Activated CD4-positive, alpha-beta T cell treated with anti-CD3 and anti-CD28 coated beads for 1 hour (primary cell): Measurements from ENCODE around the gene GFRA4.

Experiments
- DNase-seq: peaks from one replicate; pipeline ENCODE4 v3.0.0-alpha.2; 2020

GFRA4 gene, protein sequence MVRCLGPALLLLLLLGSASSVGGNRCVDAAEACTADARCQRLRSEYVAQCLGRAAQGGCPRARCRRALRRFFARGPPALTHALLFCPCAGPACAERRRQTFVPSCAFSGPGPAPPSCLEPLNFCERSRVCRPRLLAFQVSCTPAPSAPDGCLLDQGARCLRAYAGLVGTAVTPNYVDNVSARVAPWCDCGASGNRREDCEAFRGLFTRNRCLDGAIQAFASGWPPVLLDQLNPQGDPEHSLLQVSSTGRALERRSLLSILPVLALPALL

GRCh38 chr20:3663031-3663701, at the start of gene GFRA4:
Gene GFRA4, minus strand, starts transcription at chr20:3663399. Its CDS starts 0 bp downstream, at chr20:3663399.
- no peak for DNase-seq

GRCh38 chr20:3712279-3712873, 49.2 kb upstream of the GFRA4 start, which contains the start of gene SIGLEC1:
Gene SIGLEC1, minus strand, starts transcription at chr20:3712600. Its CDS starts 5,472 bp downstream, at chr20:3707128.
- no peak for DNase-seq

DNA sequence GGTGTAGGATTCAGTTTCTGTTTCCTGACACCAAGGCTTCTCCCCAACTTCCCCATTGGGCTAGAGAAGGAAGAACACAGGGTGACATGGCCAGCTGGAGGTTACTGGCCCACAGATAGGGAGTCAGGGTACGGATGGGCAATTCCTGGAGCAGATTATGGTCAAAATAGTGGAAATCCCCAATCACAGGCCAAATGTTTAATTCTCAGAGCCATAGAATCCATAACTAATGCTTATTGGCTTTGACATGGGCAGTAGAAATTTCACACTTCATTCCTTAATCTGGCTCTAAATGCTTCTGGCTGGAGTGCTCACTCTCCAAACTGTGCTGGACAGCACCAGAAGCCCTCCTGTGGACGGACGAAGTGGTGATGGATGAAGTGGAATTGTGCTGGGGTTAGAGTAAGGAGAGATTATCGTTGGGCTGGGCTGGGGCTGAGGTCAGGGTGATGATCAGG, 48.3 kb upstream of the GFRA4 start:
- DNase-seq, result no peak

GRCh38 chr20:3710703-3711483, 47.7 kb upstream of the GFRA4 start:
- peak; percentile 57 for DNase-seq

- DNase-seq, result no peak
Measured at GRCh38 chr20:3710011-3710466, 46.8 kb upstream of the GFRA4 start.

DNA sequence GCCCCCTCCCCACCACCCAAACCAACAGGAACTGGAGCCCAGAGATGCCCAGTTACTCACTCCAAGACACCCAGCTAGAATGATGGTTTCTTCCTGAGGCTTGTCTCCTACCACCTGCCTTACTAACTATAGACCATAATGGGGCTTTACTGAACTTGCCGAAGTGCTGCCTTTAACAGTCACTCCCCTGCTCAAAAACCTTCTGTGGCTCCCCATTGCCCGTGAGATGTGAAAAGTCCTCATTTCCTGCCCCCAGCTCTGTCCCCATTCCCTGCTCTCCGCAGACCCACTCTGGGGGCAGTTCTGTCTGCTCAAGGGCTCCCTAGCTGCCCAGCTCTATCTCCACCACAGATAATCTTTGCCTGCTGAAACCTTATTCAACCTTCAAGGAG, 44.3 kb upstream of the GFRA4 start:
- DNase-seq, result no peak

DNA sequence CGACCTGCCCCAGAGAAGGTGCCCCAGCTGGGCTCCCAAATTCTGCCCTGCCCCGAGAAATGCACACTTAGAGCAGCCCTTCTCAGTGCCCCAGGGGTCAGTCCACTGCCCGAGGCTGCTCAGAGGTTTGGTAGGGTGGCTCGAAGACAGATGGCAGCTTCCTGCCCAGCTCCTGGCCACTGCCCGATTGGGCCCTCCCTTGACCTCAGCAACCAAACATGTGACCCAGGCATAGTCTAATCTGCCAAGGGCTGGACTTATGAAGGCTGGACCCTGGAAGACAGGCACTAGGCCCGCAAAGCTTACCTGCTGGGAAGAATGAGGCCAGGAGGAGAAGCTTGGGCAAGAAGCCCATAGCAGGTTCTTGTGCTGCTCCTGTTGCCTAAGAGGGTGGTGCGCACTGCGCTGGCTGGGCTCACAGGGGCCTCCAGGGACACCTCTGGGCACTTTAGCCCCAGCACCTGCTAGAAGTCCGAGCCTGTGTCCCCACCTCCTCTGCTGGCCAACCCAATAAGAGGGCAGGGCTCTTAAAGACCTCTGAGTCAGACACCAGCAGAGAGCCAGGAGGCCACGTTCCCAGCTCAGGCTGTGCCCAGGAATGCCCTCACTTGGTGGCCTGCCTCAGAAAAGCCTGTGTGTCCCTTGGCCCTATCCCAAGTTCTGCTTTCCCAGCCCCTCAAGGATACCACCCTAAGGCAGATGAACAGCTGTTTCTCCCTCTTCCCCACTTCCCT, 43.7 kb upstream of the GFRA4 start:
- DNase-seq, result no peak

DNA sequence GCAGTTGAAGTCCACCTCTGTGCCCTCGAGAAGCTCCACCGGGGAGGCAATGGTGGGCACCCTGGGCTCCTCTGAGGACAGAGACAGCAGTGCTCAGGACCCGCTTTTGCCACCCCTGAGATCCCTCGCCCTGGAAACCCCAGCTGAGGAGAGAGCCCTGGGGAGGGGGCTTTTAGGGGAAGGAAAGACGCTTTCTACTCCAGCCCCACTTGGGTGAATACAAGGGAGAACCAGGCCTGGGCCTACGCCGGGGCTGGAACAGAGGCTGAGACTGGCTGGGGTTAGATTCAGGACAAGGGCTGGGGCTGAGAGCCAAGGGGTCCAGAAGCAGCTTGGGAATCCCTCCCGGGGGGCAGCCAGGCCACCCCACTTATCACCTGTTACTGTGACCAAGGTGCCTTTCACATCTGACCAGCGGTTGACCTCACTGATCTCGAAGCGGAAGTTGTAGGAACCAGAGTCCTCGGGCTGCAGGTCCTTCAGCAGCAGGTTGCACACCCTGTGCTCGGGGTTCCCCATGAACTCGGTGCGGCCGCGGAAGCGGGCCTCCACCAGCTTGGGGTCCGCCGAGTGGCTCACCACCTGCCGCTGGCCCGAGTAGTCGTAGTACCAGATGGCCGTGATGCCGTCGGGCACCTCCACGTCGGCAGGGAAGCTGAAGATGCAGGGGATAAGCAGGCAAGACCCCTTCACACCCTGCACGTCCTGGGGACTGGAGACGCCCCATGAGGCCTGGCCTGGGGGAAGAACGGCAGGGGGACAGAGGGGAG, 43.0 kb upstream of the GFRA4 start:
- no peak for DNase-seq

DNA sequence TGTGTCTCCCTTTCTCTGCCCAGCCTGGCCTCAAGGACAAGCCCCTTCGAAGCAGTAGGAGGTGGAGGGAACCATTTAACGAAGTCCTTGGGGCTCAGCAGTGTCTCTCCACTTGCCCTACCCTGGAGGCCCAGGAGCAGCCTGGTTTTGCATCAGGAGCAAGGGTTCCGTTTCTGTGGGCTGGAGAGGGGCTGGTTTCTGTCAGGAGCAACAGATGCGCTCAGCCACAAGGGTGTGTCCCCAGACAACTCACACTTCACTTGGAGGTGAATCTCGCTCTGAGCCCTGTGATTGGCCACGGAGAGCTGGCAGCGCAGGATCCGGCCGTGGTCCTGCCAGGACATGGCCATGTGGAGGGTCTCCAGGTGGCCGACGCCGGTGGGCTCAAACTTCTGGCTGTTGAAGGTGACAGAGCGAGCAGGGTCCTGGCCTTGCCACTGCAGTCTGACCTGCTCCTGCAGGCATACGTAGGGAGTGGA, 42.3 kb upstream of the GFRA4 start:
- no peak for DNase-seq

DNA sequence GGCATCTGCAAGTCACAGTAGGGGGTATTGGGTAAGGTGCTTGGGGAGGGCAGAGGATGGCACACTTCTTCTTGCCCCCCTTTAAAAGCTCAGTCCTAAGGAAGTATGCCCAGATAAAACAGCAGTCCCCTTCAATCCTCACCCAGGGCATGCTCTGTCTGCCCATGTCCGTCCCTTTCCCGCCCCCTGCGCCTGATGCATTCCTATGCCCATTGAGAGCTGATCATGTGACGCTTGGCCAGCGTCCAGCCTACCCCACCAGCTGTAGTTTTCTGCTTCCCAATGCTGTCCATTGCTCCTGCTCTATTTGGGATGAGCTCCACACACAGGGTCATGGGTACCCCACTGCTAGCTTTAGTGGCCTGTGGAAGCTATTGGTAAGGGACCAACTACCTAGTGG, 40.9 kb upstream of the GFRA4 start:
- DNase-seq, result no peak

- DNase-seq, result no peak
Measured at GRCh38 chr20:3702611-3703391, 39.6 kb upstream of the GFRA4 start.

- no peak for DNase-seq
Measured at GRCh38 chr20:3701061-3701998, 38.1 kb upstream of the GFRA4 start.

GRCh38 chr20:3699037-3699436, 35.8 kb upstream of the GFRA4 start:
- DNase-seq, result no peak

- no peak for DNase-seq
Measured at GRCh38 chr20:3698591-3699001, 35.4 kb upstream of the GFRA4 start.

DNA sequence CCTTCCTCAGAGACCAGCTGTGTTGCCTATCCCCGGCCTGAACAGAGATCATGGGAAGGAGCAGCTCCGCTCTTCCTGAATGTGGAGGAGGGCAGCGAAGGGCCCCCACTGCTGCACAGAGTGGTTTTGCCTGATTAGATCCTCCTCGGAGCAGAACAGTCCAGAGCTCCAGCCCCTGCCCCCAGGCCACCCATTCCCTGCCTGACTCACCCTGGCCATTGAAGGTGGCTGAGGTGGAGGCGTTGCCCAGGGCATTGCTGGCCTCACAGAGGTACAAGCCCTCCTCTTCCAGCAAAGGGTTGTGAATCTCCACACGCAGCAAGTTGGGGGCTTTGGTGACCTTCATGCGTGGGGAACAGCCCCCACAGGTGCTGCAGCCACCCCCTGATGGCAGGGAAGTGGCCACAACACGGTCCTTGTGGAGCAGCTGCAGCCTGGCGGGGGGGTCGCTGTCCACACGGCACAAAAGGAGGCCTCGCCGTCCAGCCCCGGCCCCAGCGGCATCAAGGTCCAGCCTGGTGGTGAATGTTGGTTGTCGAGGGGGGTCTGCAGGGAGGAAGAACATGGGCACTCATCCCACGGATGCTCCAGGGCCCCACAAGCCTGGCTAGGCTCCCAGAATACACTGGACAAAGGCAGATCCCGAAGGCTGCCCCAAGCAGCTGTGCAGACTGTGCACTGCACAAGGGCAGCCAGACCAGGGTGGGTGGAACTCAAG, 34.5 kb upstream of the GFRA4 start:
- no peak for DNase-seq

DNA sequence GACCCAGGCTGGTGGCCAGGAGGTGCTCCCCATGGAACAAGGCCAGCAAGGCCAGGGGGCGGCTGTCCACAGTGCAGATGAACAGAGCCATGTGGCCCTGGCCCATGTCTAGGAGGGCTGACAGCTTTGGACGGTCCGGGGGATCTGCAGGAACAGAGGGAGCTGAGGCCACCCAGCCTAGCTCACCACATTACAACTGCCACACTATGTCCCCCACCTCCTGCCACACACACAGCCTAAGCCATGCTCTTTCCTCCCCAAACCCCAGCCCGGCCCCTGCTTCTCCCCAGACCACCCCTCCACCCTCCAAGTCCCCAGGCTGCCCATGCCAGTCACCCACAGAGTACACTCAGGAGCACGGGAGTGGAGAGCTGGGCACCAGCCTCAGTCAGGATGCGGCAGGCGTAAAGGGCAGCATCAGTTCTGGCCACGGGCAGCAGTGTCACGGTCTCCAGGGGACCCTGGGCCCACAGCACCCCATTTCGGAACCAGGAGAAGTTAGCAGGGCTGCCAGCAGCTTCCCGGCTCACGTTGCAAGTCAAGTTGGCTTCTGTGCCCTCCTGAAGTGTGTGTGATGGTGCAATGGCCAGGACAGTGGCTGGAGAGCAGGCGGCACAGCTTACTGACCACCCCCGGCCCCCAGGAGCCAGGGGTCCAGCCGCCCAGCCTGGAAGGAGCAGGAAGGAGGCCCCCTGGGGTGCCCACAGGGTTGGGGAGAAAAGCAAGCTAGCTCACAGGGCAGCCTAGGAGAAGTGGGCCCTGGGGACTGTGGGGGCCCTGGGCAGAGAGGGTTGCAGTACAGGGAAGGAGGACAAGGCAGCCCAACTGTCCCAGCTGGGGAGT, 33.8 kb upstream of the GFRA4 start:
- DNase-seq, result no peak

DNA sequence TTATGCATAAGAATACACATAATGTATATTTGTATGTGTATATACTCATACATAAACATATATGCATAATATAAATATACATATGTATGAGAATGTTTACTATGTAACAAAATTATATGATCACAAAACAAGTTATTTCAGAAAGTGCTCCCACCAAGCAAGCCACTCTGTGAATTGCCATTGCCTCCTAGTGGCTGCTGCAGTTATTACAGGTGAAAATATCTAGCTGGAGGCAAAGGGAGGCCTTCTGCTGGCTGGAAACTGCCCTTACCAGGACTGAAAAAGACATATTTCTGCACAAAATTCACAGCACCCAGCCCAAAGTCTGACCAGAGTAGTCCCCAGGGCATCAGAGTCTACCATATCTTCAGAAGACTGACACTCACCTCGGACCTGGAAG, 33.0 kb upstream of the GFRA4 start:
- no peak for DNase-seq

DNA sequence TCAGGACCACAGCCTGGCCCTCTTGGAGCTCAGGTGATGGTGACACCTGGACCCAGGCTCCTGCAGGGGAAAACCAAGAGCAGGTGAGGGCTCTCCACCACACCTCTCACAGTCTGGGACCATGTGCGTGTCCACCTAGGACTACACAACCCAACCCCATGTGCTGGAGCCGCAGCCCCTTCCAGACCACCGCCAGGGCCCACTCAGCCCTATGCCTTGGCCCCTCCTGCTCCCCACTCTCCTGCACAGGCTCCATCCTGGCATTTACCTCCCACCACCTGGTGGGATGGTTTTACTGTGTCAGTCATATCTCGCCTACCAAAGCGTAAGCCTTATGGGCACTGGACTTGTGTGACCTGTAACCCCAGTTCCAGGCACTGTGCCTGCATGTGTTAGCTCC, 31.7 kb upstream of the GFRA4 start:
- DNase-seq, result no peak
